HG03457 (cell line): ENCODE results near the gene CHD9NB.

Experiments
- ATAC-seq: cut with Tn5 transposase; IDR thresholded peaks from one replicate; pipeline ENCODE4 v1.9.1; 2021; ENCODE audit warnings: moderate number of reproducible peaks; ENCODE audit not compliant: unreplicated experiment

The CHD9NB gene

DNA sequence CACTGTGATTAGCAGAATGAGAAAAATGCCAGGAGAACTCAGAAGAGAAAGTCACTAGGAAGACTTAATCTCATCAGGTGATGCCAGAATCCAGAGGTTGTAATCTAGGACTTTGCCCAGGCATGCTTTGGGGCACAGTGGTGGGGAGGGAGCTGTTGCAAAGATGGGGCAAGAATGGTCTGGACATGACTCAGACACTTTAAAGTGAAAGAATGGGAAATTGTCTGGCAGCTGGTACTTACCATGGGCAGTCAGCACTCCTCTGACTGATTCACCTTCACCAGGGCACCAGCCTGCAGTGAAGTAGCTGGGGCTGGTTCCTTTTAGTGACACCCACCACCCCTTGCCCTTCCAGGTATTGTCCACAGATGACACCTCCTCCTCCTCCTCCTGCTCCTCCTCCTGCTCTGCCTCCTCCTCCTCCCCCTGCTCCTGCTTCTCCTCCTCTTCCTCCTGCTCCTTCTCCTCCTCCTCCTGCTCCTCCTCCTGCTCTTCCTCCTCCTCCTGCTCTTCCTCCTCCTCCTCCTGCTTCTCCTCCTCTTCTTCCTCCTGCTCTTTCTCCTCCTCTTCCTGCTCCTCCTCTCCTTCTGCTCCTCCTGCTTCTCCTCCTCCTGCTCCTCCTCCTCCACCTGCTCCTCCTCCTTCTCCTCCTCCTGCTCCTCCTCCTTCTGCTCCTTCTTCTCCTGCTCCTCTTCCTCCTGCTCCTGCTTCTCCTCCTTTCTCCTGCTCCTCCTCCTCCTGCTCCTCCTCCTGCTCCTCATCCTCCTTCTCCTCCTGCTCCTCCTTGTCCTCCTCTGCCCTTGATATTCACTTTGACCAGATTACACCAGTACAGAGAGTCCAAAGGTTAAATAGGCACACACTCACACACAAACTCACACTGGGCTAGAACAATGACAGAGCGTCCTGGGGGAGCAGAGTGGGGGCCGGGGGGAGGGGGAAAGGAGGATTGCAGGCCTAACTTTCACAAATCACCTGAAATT lies at the start of gene CHD9NB:
Gene CHD9NB (minus strand): TSS at position 379 of the 983 bp plus-strand sequence. CDS start 8,739 bp downstream, outside the sequence.
- no peak for ATAC-seq

- no peak for ATAC-seq
Observed at GRCh38 chr16:53100889-53101288, 48.2 kb upstream of the CHD9NB start.

DNA sequence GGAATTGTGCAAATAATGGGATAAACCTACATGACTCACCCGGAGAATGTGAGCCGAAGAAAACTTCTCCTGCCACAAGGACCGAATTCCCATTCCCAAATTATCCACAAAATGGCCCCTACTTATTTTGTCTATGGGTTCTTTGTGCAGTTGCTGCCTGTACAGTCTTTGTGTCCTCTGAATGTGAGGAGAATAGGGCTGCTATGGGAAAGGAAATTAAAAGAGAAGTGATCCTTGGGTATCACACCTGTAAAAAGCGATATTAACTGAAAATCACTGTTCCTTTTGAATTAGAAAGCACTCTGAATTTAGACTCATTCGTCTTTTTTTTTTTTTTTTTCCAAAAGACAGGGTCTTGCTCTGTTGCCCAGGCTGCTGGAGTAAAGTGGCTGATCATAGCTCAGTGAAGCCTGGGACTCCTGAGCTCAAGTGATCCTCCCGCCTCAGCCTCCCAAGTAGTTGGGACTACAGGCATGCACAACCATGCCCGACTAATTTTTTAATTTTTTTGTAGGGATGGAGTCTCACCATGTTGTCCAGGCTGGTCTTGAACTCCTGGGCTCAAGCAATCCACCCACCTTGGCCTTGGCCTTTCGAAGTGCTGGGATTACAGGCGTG lies 47.5 kb upstream of the CHD9NB start:
- ATAC-seq: no peak

- peak; percentile 42 for ATAC-seq
Observed at GRCh38 chr16:53099318-53100130, 46.8 kb upstream of the CHD9NB start.

- peak; percentile 66 for ATAC-seq
Observed at GRCh38 chr16:53098526-53099317, 46.0 kb upstream of the CHD9NB start.

- no peak for ATAC-seq
Observed at GRCh38 chr16:53097190-53097589, 44.5 kb upstream of the CHD9NB start.

- ATAC-seq: no peak
Observed at GRCh38 chr16:53094013-53094630, 41.4 kb upstream of the CHD9NB start.

DNA sequence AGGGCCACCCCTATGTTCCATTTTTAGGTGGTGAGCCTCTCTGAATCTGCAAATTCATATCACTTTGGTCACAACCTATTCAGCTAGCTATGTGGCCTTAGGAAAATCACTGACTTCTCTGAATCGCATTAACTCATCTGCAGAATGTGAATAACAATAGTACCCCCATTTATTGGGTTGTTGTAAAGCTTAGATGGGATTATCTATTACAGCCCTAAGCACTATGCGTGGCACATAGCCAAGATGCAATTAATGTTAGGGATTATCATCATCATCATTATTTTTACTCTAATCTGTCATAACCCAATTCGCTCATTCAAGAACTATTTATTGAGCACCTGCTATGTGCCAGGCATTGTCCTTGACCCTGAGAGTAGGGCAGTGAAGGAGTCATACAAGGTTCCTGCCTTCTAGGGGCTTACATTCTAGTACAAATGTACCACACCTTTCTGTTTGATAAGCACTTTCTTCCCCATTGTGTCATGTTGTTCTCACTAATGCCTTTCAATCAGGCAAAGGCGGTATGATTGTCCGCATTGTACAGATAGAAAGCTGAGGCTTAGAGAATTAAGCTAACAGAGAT lies 40.6 kb upstream of the CHD9NB start:
- ATAC-seq: no peak

DNA sequence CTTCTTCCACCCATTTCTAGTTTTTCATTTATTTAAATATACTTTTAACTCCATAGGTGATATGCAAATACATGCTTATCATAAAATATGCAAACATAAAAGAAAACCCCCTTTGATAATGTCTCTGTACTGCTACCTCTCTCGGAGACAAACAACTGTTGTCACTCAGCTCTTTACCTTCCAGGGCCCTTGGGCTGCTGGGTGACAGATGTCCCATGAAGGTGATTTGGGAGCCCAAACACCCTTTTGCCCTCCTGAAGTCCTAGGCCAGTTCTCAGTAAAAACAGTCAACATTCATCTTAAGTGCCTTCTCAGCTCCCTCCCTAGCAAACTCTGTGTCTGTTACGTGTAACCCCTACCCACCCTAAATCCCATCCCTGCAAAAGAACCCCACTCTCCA lies 39.6 kb upstream of the CHD9NB start:
- ATAC-seq: no peak

- peak; percentile 45 for ATAC-seq
Observed at GRCh38 chr16:53091466-53092211, 38.9 kb upstream of the CHD9NB start.

- ATAC-seq: no peak
Observed at GRCh38 chr16:53090591-53091411, 38.1 kb upstream of the CHD9NB start.

DNA sequence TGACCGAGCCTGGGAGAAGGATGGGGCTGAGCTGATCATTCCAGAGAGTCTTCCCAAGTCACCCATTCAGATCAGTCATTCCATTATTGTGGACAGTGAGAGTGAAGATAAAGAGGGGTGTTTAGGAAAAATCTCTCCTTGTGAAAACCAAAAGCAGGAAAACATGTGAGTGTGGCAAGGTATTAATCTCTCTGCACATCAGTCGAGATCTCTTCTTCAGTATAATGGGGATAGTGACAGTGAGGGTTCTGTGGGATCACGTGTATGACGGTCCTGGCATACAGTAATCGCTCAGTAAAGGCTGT lies 37.5 kb upstream of the CHD9NB start:
- no peak for ATAC-seq

DNA sequence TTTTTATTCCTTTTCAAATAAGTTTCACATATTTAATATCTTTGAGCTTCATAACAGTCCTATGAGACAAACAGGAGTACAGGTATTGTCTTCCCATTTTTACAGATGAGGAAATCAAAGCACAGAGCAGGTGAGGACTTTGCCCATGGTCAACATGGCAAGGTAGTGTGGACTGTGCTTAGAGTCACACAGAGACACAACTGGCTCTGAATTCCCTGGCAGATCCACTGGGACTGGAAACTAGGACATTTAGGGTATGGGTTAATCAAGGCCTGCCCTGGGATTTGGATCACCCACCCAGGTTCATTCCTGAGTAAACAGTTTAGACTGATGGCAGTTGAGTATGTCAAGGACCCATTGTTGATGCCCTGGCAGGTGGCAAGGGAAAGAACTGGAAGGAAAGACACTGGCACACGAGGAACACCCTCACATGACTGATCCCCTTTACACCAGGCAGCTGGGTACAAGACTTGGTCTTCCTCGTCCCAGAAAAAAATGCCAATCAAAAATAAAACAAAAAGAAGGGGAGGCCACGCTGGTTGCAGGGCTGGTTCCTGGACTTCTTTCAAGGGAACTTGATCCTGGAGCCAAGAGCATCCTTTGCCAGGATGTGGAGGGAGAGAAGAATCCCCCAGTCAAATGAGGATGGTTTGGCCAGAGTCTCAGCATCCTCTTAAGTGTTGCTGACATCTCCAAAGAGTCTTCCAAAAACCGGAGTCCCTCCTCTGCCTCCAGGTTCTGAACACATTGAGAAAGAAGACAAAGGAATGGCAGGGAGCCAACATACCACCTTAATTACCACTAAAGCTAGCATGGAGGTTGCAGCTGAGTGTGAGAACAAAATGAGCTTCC lies 37.0 kb upstream of the CHD9NB start:
- ATAC-seq: no peak

- no peak for ATAC-seq
Observed at GRCh38 chr16:53087101-53087500, 34.4 kb upstream of the CHD9NB start.

GRCh38 chr16:53085931-53086421 lies 33.3 kb upstream of the CHD9NB start:
- no peak for ATAC-seq

- no peak for ATAC-seq
Observed at GRCh38 chr16:53085369-53085843, 32.7 kb upstream of the CHD9NB start.

- no peak for ATAC-seq
Observed at GRCh38 chr16:53084746-53085334, 32.1 kb upstream of the CHD9NB start.
